ENCODE data around the gene CASP9.
A peak's percentile ranks its signal among the peaks of the same experiment; 100 is the strongest.
"Not testable (repeated sequence)": the region's sequence is repeated elsewhere in the genome, so short reads cannot be mapped to it uniquely, and the experiment has no call there.

CASP9 gene

DNA sequence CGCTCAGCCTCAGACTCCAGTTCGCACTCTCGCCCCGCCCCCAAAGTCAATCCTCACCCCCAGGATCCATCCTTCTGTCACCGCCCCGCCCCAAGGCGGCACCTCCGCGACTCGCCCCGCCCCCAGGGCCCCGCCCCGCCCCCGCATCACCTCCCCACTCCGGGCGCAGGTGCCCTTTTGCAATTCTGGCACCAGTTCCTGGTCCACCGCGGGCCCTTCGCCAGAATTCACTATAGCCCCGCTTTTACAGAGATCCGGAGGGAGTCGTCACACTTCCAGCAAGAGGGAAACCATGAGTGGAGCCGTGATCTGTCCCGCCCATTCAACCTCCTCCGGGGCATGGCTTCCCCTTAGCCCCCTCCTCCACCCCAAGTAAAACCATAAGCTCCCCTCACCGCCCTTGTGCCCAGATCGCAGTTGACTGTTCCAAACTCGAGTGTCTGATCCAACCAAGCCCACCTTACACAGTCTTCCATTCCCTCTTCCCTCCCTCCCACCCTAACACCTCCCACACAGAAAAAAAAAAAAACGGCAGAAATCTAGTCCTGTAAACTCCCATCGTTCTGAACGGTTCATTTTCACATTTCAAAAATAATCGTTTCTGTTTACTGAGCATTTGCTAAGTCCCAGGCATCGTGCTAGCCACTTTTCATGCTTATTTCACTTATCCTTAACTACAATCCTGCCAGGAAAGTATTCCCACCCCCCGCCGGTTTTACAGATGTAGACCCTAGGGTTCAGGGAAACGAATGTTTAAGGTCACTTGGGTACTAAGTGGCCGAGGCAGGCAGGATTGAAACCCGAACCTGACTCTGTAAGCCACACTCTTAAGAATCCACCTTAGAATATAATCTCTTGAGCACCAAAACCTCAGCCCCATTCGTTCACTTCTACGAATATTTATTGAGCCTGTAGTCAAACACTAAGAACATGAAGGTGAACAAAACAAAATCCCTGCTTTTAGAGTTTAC, 1.3 kb upstream of the CASP9 start:
- DNase-seq (ENCODE audit: low spot score), result no peak

- DNase-seq (ENCODE audit: low spot score), result peak; percentile 98
These were observed 451 bp upstream of the CASP9 start for GRCh38 chr1:15524283-15525049.

- DNase-seq (ENCODE audit: low spot score), result no peak
These were observed 653 bp downstream of the CASP9 start for GRCh38 chr1:15523104-15524020.

GRCh38 chr1:15522551-15522950, 1.5 kb downstream of the CASP9 start:
- no peak for DNase-seq (ENCODE audit: low spot score)

DNA sequence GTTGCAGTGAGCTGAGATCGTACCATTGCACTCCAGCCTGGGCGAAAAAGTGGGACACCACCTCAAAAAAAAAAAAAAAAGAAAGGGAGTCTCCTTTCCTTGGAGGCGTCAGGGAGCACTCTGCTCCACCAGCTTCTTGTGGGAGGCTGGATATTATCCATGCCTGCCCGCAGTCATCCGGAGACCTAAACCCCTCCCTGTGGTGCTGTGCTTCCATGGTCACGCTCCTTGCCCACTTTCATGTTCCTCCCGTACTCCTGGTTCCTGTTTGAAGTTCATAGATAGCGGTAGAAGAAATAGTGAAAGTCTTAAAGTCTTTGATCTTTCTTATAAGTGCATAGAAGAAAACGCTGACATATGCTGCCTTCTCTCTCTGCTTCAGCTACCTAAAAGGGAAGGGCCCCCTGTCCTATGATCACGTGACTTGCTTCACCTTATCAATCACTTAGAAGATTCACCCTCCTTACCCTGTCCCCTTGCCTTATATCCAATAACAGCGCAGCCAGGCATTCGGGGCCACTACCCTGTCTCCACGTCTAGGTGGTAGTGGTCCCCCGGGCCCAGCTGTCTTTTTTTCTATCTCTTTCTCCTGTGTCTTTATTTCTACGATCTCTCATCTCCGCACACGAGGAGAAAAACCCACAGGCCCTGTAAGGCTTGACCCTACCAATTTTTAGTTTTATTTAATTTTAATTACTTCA, 2.7 kb downstream of the CASP9 start:
- not testable (repeated sequence) for DNase-seq (ENCODE audit: low spot score)

DNA sequence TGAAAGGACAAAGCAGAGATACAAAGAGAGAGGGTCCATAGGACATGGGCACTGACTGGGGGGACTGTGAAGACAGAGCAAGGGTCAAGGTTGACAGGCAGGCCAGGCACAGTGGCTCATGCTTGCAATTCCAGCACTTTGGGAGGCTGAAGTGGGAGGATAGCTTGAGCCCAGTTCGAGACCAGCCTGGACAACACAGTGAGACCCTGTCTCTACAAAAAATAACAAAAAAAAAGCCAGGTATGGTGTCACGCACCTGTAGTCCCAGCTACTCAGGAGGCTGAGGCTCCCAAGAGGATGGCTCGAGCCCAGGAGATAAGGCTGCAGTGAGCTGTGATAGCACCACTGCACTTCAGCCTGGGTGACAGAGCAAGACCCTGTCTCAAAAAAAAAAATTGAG, 4.4 kb downstream of the CASP9 start:
- DNase-seq (ENCODE audit: low spot score), result no peak

DNA sequence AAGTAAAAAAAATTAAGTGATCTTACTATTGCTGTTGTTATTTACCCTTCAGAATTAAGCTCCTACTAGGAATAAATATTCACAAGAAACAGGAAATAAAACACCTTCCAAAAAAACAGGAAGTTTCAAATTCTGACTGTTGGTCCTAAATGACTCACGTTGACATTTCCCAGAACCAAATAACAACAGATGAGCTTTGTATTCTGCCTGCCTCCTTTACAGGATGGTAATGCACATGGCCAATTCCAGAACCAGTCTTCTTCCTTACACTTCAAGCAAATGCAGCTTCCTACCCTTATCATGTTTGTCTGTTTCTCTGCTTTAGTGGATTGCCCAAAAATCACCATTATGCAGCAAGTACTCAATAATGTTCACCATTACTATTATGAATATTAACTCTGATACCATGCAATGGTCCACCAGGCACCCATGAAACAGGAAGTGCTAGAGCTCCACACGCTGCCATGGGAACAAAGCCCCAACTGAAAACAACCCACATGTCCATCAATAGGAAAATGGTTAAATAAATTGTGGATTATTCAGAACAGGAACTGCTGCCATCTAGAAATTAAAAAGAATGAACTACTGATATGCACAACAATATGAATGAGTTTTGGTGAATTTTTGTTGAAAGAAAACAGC, 8.9 kb downstream of the CASP9 start:
- no peak for DNase-seq (ENCODE audit: low spot score)

- DNase-seq (ENCODE audit: low spot score), result not testable (repeated sequence)
These were observed 9.5 kb downstream of the CASP9 start for GRCh38 chr1:15514557-15514956.

DNA sequence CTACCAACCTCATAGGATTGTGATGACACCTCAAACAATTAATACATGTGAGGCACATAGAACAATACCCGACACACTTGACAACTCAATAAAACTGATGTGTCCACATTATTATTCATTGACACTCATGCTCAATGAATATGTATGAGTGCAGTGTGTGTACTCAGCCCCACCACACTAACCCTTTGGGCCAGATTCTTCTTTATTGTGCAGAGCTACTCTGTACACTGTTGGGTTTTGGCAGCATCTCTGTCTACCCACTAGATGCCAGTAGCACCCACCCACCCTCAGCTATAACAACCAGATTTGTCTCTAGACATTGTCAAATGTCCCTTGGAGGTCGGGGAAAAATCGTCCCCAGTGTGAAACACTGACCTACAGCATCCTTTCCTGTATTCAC, 10.1 kb downstream of the CASP9 start:
- no peak for DNase-seq (ENCODE audit: low spot score)

DNA sequence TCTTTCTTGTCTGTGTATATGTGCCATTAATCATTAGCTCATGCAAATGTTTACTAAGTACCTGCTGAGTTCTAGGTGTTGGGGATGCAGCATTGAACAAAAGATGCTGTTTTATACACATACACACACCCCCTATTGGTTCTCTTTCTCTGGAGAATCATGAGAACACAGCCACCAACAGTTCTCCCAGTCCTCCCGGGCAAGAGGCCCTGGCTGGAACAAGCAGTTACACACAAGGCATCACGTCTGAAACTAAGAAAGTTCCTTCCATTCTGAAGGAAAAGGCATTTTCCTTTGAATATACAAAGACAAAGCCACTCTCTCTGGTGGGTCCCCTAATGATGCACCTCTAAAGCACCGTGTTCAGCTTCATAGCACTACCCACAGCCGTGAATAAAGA, 10.8 kb downstream of the CASP9 start:
- DNase-seq (ENCODE audit: low spot score), result no peak

DNA sequence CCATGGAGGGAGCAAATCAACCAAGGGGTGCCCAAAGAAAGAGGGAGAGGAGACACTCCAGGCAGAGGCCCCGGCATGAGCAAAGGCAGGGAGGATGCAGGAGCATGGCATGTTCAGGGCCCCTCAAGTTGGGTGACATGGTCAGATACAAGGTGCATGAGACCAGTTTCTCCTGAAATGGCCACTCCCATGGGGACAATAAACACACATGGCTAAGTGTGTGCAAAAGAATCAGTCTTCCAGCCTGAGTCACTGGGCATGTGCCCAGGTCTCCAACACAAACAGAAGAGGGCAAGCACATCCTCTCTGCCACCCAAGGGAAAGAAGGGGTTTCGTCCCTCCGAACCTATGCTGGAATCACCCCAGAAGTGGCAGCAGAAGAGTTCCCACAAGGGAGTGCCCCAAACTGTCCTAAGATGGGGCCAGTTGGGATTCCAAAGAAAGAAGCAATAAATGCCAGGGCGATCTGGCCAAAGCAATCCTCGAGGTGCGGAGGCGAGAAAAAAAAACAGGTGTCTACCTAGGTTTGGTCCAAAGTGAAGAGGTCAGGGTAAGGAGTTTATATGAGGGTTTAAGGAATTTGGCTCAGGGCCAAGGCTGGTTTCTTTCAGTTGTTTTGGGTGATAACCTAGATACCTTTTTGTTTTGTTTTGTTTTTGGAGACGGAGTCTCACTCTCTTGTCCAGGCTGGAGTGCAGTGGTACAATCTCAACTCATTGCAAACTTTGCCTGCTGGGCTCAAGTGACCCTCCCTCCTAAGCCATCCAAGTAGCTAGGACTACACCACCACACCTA, 13.2 kb downstream of the CASP9 start:
- DNase-seq (ENCODE audit: low spot score), result no peak

DNA sequence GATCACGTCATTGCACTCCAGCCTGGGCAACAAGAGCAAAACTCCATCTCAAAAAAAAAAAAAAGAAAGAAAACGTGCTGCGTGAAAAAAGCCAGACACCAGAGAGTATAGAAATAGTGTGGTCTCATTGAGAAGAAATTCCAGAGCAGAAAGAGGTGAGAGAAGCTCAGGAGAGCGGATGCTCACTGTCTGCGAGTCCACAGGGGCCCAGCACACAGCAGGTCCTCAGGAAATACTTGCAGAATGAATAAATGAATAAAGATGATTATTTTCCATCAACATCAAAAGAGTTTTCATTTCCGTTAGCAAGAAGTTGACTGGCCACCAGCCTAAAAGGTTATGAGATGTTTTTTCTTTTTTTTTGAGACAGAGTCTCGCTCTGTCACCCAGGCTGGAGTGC, 14.4 kb downstream of the CASP9 start:
- DNase-seq (ENCODE audit: low spot score), result no peak

DNA sequence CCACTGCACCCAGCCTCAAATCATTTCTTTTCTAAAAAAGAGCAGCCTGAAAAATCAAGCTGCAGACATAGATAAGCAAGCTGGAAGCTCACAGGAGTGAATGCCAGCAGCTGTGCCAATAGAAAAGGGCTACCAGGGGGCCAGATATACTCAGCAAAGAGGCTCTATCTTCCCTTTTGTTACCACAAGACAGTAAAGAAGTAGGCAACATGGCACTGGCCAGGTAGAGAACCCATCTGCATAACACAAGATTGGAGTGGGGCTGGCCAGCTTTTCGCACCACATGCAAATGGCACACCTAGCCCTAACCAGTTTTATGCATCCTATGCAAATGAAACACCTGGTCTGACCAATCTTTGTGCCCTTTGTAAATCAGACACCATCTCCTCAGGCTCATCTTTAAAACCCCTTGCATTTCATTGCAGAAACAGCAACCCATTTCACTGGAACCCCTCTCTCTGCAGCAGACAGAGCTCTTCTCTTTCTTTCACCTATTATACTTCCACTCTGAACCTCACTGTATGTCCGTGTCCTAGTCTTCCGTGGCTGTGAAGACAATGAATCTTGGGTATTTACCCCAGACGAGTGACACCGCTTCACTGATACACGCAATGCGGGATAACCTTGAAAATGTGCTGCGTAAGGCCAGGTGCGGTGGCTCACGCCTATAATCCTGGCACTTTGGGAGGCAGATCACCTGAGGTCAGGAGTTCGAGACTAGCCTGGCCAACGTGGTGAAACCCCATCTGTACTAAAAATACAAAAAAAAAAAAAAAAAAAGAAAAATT, 15.1 kb downstream of the CASP9 start:
- no peak for DNase-seq (ENCODE audit: low spot score)

DNA sequence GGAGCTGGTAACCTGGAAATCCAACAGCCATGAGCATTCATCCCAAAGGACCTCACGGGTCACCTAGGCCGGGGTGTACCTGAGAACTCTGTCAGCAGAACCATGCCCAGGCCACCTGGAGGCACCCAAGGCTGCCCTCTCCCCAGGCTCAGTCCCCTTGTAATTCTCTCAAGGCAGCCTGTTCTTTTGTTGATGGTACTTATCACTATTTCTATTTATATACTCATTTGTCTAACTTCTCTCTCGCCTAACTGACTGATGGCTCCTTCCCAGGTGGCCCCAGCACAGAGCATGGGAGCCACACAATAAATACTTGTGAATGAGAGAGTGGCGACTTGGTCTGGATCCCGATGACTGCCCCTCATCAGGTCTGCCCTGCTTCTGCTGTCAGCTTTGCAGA, 16.7 kb downstream of the CASP9 start:
- DNase-seq (ENCODE audit: low spot score), result no peak

DNA sequence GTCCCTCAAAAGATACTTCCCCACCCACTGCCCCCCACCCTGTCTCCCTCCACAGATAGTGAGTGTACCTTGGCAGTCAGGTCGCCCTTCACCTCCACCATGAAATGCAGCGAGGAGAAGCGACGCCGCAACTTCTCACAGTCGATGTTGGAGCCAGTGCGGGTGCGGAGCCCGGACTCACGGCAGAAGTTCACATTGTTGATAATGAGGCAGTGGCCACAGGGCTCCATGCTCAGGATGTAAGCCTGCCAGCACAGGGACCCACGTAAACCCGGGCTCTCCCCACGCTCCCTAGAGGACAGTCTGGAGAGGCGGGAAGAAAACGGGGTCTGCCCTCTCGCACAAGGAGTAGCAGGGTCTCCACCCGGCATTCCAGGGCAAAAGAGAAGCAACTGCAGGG, 17.2 kb downstream of the CASP9 start:
- DNase-seq (ENCODE audit: low spot score), result no peak

- no peak for DNase-seq (ENCODE audit: low spot score)
These were observed 19.6 kb downstream of the CASP9 start for GRCh38 chr1:15504436-15504835.

- DNase-seq (ENCODE audit: low spot score), result peak; percentile 70
These were observed 22.6 kb downstream of the CASP9 start for GRCh38 chr1:15501208-15502032.
